A549 (cell line): Measurements from ENCODE around the gene GUCY2D. TPM values are rescaled to one million over a fixed set of nuclear protein-coding genes. Genes with fewer than 3 reads are reported as not detected.

Experiments used
- ATAC-seq, 2 experiments: fragments of 200-7000 bp in 1 of 2; fragments of >200 bp in 1 of 2; cut with Nextera tagmentation in 1 of 2; cut with Tn5 transposase in 1 of 2; 3 replicates each; pipeline versions ENCODE4 v1.8.0 to v1.9.1; 2018 to 2020; ENCODE audit warnings: mild to moderate bottlenecking in 1 of 2, moderate library complexity in 1 of 2
- CTCF ChIA-PET: fragments of 300-600 bp; sonication (Branson Sonifier 250); formaldehyde crosslinking; extraction: SDS; loops from one replicate; lab custom pipeline; 2021; ENCODE audit warnings: antibody characterized with exemption, inconsistent platforms; lab: Yijun Ruan, JAX
- POLR2A ChIA-PET: fragments of 350-600 bp; formaldehyde crosslinking; extraction: SDS; loops from one replicate; lab custom pipeline; 2021; ENCODE audit warnings: antibody characterized with exemption, inconsistent platforms; lab: Yijun Ruan, JAX
- DNase-seq, 2 experiments: peaks; one replicate each; pipeline versions ENCODE4 v3.0.0 to v3.0.0-alpha.2; 2011 to 2016; ENCODE audit warnings: low read depth in 1 of 2, low spot score in 1 of 2
- FAIRE-seq: peaks from 2 replicates; lab custom pipeline; 2011; peaks lifted over from hg19 to GRCh38; lab: Jason Lieb, UNC
- H3K27ac ChIP-seq, 2 experiments: fragments of >200 bp; sonication (Bioruptor Twin); formaldehyde crosslinking; 3 replicates each; pipeline ENCODE4 v1.5.1; 2016 to 2017
- H3K4me1 ChIP-seq: fragments of >200 bp; sonication (Bioruptor Twin); formaldehyde crosslinking; 3 replicates; pipeline ENCODE4 v1.6.1; 2016
- H3K4me2 ChIP-seq: fragments of >200 bp; sonication (Bioruptor Twin); formaldehyde crosslinking; 3 replicates; pipeline ENCODE4 v1.6.1; 2016
- H3K4me3 ChIP-seq: fragments of >200 bp; sonication (Bioruptor Twin); formaldehyde crosslinking; 3 replicates; pipeline ENCODE4 v1.5.1; 2016
- H3K9me3 ChIP-seq: fragments of >200 bp; sonication (Bioruptor Twin); formaldehyde crosslinking; 3 replicates; pipeline ENCODE4 v1.6.1; 2016
- BCL3 ChIP-seq: fragments of >200 bp; sonication (Bioruptor Twin); formaldehyde crosslinking; IDR thresholded peaks from 3 replicates; pipeline ENCODE4 v1.6.1; 2016
- CBX2 ChIP-seq: fragments of 200-600 bp; sonication (generic); IDR thresholded peaks from 2 replicates; pipeline ENCODE4 v1.6.1; 2016; ENCODE audit warnings: low read depth, mild to moderate bottlenecking, borderline replicate concordance
- CBX8 ChIP-seq: fragments of 200-600 bp; sonication (generic); IDR thresholded peaks from 2 replicates; pipeline ENCODE4 v1.6.1; 2016
- CHD4 ChIP-seq: fragments of 200-600 bp; sonication (generic); IDR thresholded peaks from 2 replicates; pipeline ENCODE4 v1.6.1; 2016; ENCODE audit warnings: antibody characterized with exemption, mild to moderate bottlenecking, borderline replicate concordance
- CTCF ChIP-seq: fragments of >200 bp; sonication (Bioruptor Twin); formaldehyde crosslinking; IDR thresholded peaks from 3 replicates; pipeline ENCODE4 v1.5.1; 2016
- EHMT2 ChIP-seq: fragments of 200-600 bp; sonication (generic); IDR thresholded peaks from 2 replicates; pipeline ENCODE4 v1.6.1; 2016; ENCODE audit warnings: antibody characterized with exemption, low read depth, mild to moderate bottlenecking, moderate library complexity
- ELK1 ChIP-seq: fragments of 150-350 bp; IDR thresholded peaks from 2 replicates; pipeline ENCODE4 v1.6.1; 2014; ENCODE audit warnings: low read depth, mild to moderate bottlenecking, low read length
- EP300 ChIP-seq, 2 experiments: fragments of >200 bp; sonication (Bioruptor Twin); formaldehyde crosslinking; IDR thresholded peaks; 2 replicates in 1 of 2; 3 replicates in 1 of 2; pipeline ENCODE4 v1.6.1; 2016 to 2017
- ESRRA ChIP-seq: fragments of 150-350 bp; IDR thresholded peaks from 2 replicates; pipeline ENCODE4 v1.6.1; 2014; ENCODE audit warnings: mild to moderate bottlenecking, low read length, borderline replicate concordance
- FOXS1 ChIP-seq: fragments of 250-450 bp; sonication (Bioruptor Pico); IDR thresholded peaks from 2 replicates; pipeline ENCODE4 v1.5.0; 2020; ENCODE audit warnings: mild to moderate bottlenecking, moderate library complexity
- HEYL ChIP-seq: fragments of 250-450 bp; sonication (Bioruptor Pico); IDR thresholded peaks from 2 replicates; pipeline ENCODE4 v1.8.0; 2021; ENCODE audit warnings: mild to moderate bottlenecking, moderate library complexity
- HMGXB4 ChIP-seq: fragments of 250-450 bp; sonication (Bioruptor Pico); IDR thresholded peaks from 2 replicates; pipeline ENCODE4 v1.5.0; 2021; ENCODE audit warnings: mild to moderate bottlenecking, moderate library complexity, borderline replicate concordance
- HOXA7 ChIP-seq: fragments of 250-450 bp; sonication (Bioruptor Pico); IDR thresholded peaks from 2 replicates; pipeline ENCODE4 v1.5.0; 2020; ENCODE audit warnings: mild to moderate bottlenecking, moderate library complexity
- MAX ChIP-seq: IDR thresholded peaks from 2 replicates; pipeline ENCODE4 v1.6.1; 2012
- NR3C1 ChIP-seq: fragments of >200 bp; sonication (Bioruptor Twin); formaldehyde crosslinking; IDR thresholded peaks from 3 replicates; pipeline ENCODE4 v1.6.1; 2017
- POLR2A ChIP-seq: IDR thresholded peaks from 2 replicates; pipeline ENCODE4 v1.6.1; 2012; ENCODE audit warnings: mild to moderate bottlenecking, low read length
- POLR2AphosphoS2 ChIP-seq: conservative IDR thresholded peaks from 2 replicates; pipeline ENCODE4 v1.6.1; 2012; ENCODE audit warnings: low read length, improper control_type of control experiment, inconsistent platforms
- RAD21 ChIP-seq, 2 experiments: fragments of >200 bp in 1 of 2; sonication (Bioruptor Twin) in 1 of 2; formaldehyde crosslinking in 1 of 2; IDR thresholded peaks in 1 of 2; conservative IDR thresholded peaks in 1 of 2; 2 replicates in 1 of 2; 3 replicates in 1 of 2; pipeline ENCODE4 v1.6.1; 2012 to 2018; ENCODE audit warnings: inconsistent platforms in 1 of 2
- RCOR1 ChIP-seq: fragments of 150-350 bp; IDR thresholded peaks from 2 replicates; pipeline ENCODE4 v1.6.1; 2014; ENCODE audit warnings: antibody characterized with exemption, low read length, low read depth
- RFX5 ChIP-seq: fragments of 450-650 bp; IDR thresholded peaks from 2 replicates; pipeline ENCODE4 v1.7.1; 2014; ENCODE audit warnings: antibody characterized with exemption, mild to moderate bottlenecking, moderate library complexity
- RNF2 ChIP-seq: fragments of 200-600 bp; sonication (generic); IDR thresholded peaks from 2 replicates; pipeline ENCODE4 v1.6.1; 2016; ENCODE audit warnings: low read depth, mild to moderate bottlenecking, antibody characterized with exemption, moderate library complexity, borderline replicate concordance
- SMC3 ChIP-seq: fragments of >200 bp; sonication (Bioruptor Twin); formaldehyde crosslinking; IDR thresholded peaks from 3 replicates; pipeline ENCODE4 v1.6.1; 2018; ENCODE audit warnings: inconsistent platforms
- SREBF2 ChIP-seq: fragments of 450-650 bp; IDR thresholded peaks from 2 replicates; pipeline ENCODE4 v1.6.1; 2014; ENCODE audit warnings: mild to moderate bottlenecking, moderate library complexity
- ZC3H11A ChIP-seq: fragments of 450-650 bp; IDR thresholded peaks from 2 replicates; pipeline ENCODE4 v1.6.1; 2014; ENCODE audit warnings: antibody characterized with exemption, mild to moderate bottlenecking
- ZNF302 ChIP-seq: fragments of 250-450 bp; sonication (Bioruptor Pico); IDR thresholded peaks from 2 replicates; pipeline ENCODE4 v1.9.0; 2021; ENCODE audit warnings: inconsistent platforms, mild to moderate bottlenecking, moderate library complexity
- WGBS: methylation state at CpG from one replicate; pipeline ENCODE4 v1.1.6; 2017; ENCODE audit errors: missing lambda C conversion rate; 5-methylcytosine and 5-hydroxymethylcytosine counted together
- polyA plus RNA-seq, 4 experiments: library from polyadenylated mRNA; depleted of rRNA in 3 of 4; stranded (reverse); fragments of >200 nt; fragmentation: RNase III in 1 of 4; extraction: RNeasy Plus Mini Kit Qiagen cat#74134 plus additional on column Dnase treatment in 1 of 4; gene quantifications; 2 replicates in 3 of 4; 3 replicates in 1 of 4; pipeline ENCODE4 v1.2.3, GENCODE V29; 2011 to 2017

Gene GUCY2D
- polyA plus RNA-seq, 2 of the 4 experiments (the other 2 are of a cell fraction): 0.14 TPM; not detected in 1

- Histone ChIP-seq H3K4me2 (no peak overlapping the region), H3K4me3 (no peak overlapping the region), H3K9me3 (no peaks in the 10 kb centered on the region), H3K27ac (no peak overlapping the region), H3K4me1 (no peaks in the 10 kb centered on the region)
- ChIA-PET POLR2A (no interaction called here), CTCF (interaction anchor here (1.0 to 3.9 kb wide), 6 partner anchors 11 to 80 kb away, joined by 3 to 24 read pairs (median 13); partner anchors contain the start of gene RNF227)
- WGBS: 94% methylated on average over 2 of the region's 2 CpGs
- no peak for DNase-seq
- no peak for ATAC-seq
- FAIRE-seq: no peak
- TF ChIP-seq SREBF2 (no peak), CBX8 (no peak), ZC3H11A (no peak), RFX5 (no peak), HOXA7 (CRISPR knock-in tag) (no peak), ELK1 (no peak), CHD4 (no peak), MAX (no peak), CBX2 (no peak), EHMT2 (no peak), POLR2AphosphoS2 (no peak), ESRRA (no peak), RNF2 (no peak), HEYL (no peak), NR3C1 (no peak), ZNF302 (no peak), EP300 (IDR thresholded peaks at IDR 0.05) (no peak), FOXS1 (CRISPR knock-in tag) (no peak), RCOR1 (no peak)
Observed at GRCh38 chr17:7995724-7996123, 6.7 kb upstream of the GUCY2D start.

GRCh38 chr17:7997186-7997585, 5.2 kb upstream of the GUCY2D start:
- DNase-seq (peak; percentile 67 to 68), FAIRE-seq (no peak), ATAC-seq (peak; percentile 94 to 95)
- POLR2A ChIA-PET: no interaction called here
- Histone ChIP-seq H3K9me3 (no peaks in the 10 kb centered on the region), H3K4me3 (no peak overlapping the region), H3K4me2 (peak overlapping the region; percentile 44; the same call in 2 of the 3 replicates), H3K4me1 (no peaks in the 10 kb centered on the region), H3K27ac (no peak overlapping the region)
- CTCF ChIA-PET: interaction anchor here (0.6 to 3.9 kb wide), 42 partner anchors 8 to 254 kb away, joined by 3 to 24 read pairs (median 4); partner anchors contain the start of genes ALOX15B, CNTROB, KDM6B and NAA38
- TF ChIP-seq BCL3 (no peak), POLR2A (no peak), CTCF (peak; percentile 70), EP300 (IDR thresholded peaks at IDR 0.05) (no peak), SREBF2 (no peak), RAD21 (conservative IDR thresholded peaks at IDR 0.05 in 1 of 2, IDR thresholded peaks at IDR 0.05 in 1 of 2) (peak; percentile 40 to 44; a peak in 3 of 5 replicates), HMGXB4 (CRISPR knock-in tag) (no peak), SMC3 (peak; percentile 50)
- WGBS: 24% methylated on average over 5 of the region's 5 CpGs
